ENCODE measurements around the gene GZF1. TPM values are rescaled to one million over a fixed set of nuclear protein-coding genes. Genes with fewer than 3 reads are reported as not detected.

The GZF1 gene
- total and polyA plus RNA-seq, 12 donors, result 8.0 to 31.7 (median 18.7) TPM

DNA sequence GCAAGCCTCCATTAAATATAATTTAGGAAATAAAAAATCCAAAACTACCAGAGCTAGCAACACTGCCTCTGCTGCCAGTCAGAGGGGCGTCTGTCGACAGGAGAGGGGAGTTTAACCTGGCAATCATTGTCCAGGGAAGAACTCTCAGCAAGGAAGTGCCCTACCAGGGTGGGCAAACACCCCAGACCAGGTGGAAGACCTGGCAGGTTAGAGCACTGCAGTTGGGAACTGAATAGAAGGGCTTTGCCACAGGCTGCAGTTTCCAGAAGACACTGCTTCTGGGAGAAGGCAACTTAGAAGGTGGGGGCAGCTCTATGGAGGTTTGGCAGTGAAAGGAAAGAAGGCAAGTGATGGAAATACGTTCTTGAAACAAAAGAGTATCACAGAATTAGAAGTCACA, 47.8 kb downstream of the GZF1 start:
- Histone ChIP-seq H3K4me3 (no peak overlapping the region), H3K27ac (peak overlapping the region in 2 of 5 donors; percentile 60), H3K36me3 (replicated peaks in 1 of 2) (no peaks in the 10 kb centered on the region), H3K4me1 (replicated peaks in 1 of 2) (peaks cover 44 to 79% of the 10 kb centered on the region in 2 donors), H3K9me3 (replicated peaks in 1 of 3) (no peaks in the 10 kb centered on the region), H3K27me3 (no peaks in the 10 kb centered on the region)
- 79 to 90% (median 88%) methylated on average over 3 of the region's 3 CpGs for WGBS, 4 donors
- TF ChIP-seq, protein P1, sequence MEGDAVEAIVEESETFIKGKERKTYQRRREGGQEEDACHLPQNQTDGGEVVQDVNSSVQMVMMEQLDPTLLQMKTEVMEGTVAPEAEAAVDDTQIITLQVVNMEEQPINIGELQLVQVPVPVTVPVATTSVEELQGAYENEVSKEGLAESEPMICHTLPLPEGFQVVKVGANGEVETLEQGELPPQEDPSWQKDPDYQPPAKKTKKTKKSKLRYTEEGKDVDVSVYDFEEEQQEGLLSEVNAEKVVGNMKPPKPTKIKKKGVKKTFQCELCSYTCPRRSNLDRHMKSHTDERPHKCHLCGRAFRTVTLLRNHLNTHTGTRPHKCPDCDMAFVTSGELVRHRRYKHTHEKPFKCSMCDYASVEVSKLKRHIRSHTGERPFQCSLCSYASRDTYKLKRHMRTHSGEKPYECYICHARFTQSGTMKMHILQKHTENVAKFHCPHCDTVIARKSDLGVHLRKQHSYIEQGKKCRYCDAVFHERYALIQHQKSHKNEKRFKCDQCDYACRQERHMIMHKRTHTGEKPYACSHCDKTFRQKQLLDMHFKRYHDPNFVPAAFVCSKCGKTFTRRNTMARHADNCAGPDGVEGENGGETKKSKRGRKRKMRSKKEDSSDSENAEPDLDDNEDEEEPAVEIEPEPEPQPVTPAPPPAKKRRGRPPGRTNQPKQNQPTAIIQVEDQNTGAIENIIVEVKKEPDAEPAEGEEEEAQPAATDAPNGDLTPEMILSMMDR (IDR thresholded peaks at IDR 0.05), result no peak
- no peak for TF ChIP-seq POLR2A (IDR thresholded peaks at IDR 0.05)
- intact Hi-C loops (cut with DNase I), result no loop called here
- DNase-seq, result no peak

DNA sequence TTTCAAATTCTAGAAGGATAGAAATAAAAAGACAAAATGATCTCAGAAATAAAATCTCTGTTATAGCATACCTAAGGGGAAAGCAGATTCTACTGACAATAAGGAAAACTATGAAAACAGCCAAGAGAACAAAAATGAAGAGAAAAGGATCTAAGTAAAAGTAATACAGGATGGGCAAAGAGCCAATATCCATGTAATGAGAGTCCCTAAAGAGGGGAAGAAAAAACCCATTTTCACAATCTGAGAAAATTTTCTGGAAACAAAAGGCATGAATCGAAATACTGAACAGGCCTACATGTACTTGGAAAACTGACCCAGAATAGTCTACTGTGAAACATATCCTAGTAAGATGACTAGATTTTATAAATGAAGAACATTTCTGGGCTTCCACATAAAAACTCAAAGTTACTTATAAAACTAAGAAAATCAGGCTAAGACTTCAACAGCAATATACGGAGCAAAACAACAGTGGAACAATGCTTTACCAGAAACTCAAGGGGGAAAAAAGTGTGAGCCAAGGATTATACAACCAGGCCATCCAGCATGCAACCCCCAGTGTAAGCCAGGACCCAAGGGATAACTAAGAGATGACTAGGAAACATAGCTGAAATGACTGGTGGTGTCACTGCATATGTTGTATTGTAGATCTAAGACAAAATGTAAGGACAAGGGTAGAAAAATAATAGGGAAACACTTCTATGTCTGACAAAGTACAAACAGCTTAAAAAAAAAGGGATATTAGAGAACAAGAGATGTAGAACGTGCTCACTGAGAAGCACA, 49.1 kb downstream of the GZF1 start:
- no peaks in the 10 kb centered on the region for H3K36me3 ChIP-seq (replicated peaks in 1 of 2)
- no peaks in the 10 kb centered on the region for H3K27me3 ChIP-seq
- TF ChIP-seq, protein P1 (IDR thresholded peaks at IDR 0.05), result no peak
- TF ChIP-seq POLR2A (IDR thresholded peaks at IDR 0.05), result no peak
- H3K27ac ChIP-seq, result peak overlapping the region in 2 of 5 donors; percentile 11 to 51
- H3K9me3 ChIP-seq (replicated peaks in 1 of 3), result no peaks in the 10 kb centered on the region
- 85 to 91% (median 90%) methylated on average over 3 of the region's 3 CpGs for WGBS, 4 donors
- DNase-seq, result no peak
- intact Hi-C loops (cut with DNase I), result no loop called here
- H3K4me1 ChIP-seq (replicated peaks in 1 of 2), result peaks cover 42 to 81% of the 10 kb centered on the region in 2 donors
- H3K4me3 ChIP-seq, result no peak overlapping the region

DNA sequence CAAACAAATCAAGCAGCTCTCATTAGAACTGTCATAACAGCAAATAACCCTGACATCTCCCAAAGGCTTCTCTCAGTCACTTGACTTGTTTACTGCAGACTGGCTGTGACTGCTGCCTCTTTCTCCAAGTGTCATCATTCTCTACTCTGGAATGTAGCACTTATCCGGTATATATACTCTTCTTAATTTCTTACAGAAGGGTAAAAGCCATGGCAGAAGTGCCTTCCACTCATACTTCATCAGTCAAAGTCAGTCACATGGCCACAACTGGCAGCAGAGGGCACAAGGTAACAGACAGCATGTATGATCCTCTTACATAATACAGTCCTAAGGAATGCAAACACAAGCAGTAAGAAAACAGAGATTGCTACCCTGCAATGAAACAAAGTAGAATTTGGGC, 50.0 kb downstream of the GZF1 start:
- H3K36me3 ChIP-seq (replicated peaks in 1 of 2), result no peaks in the 10 kb centered on the region
- H3K27me3 ChIP-seq, result no peaks in the 10 kb centered on the region
- intact Hi-C loops (cut with DNase I), result no loop called here
- peak in 3 of 7 donors; percentile 40 to 64 (median 54) for DNase-seq
- H3K4me1 ChIP-seq (replicated peaks in 1 of 2), result peaks cover 38 to 82% of the 10 kb centered on the region in 2 donors
- no peaks in the 10 kb centered on the region for H3K9me3 ChIP-seq (replicated peaks in 1 of 3)
- WGBS, 4 donors, result 28 to 41% (median 36%) methylated on average over 1 of the region's 1 CpG
- H3K27ac ChIP-seq, result peak overlapping the region in 4 of 5 donors; percentile 8 to 51 (median 24)
- TF ChIP-seq, protein P1 (IDR thresholded peaks at IDR 0.05), result no peak
- TF ChIP-seq POLR2A (IDR thresholded peaks at IDR 0.05), result peak in 1 of 2 donors; percentile 25
- H3K4me3 ChIP-seq, result no peak overlapping the region

DNA sequence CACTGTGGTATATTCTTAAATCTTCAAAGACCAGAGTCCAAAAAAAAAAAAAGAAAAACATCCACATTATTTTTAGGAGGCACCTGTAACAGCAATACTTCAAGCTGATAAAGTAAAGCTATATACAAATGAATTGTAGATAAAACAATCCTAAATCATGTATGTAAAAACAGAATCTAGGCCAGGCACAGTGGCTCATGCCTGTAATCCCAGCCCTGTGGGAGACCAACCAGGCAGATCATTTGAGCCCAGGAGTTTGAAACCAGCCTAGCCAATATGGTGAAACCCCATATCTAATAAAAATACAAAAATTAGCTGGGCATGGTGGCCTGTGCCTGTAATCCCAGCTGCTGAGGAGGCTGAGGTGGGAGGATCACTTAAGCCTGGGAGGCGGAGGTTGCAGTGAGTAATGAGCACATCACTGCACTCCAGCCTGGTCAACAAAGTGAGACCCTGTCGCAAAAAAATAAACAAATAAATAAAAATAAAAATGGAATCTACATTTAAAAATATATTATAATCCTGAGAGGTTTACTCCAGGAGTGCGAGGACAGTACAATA, 52.0 kb downstream of the GZF1 start:
- Histone ChIP-seq H3K27ac (no peak overlapping the region), H3K27me3 (no peaks in the 10 kb centered on the region), H3K36me3 (replicated peaks in 1 of 2) (no peaks in the 10 kb centered on the region), H3K4me3 (no peak overlapping the region), H3K9me3 (replicated peaks in 1 of 3) (no peaks in the 10 kb centered on the region), H3K4me1 (replicated peaks in 1 of 2) (peaks cover 38 to 82% of the 10 kb centered on the region in 2 donors)
- TF ChIP-seq, protein P1 (IDR thresholded peaks at IDR 0.05), result no peak
- TF ChIP-seq POLR2A (IDR thresholded peaks at IDR 0.05), result no peak
- no peak for DNase-seq
- intact Hi-C loops (cut with DNase I), result no loop called here
- 95 to 99% (median 96%) methylated on average over 3 of the region's 3 CpGs for WGBS, 4 donors

Data from adrenal gland (tissue), 12 donors.